NCI-H345 treated with DMSO at 0.1 percent for 48 hours (cell line): ENCODE measurements around the gene JAML.

ENCODE experiments used
- DNase-seq: peaks from one replicate; lab custom pipeline; 2025; ENCODE audit not compliant: unreplicated experiment; lab: John Stamatoyannopoulos, UW

The JAML gene

DNA sequence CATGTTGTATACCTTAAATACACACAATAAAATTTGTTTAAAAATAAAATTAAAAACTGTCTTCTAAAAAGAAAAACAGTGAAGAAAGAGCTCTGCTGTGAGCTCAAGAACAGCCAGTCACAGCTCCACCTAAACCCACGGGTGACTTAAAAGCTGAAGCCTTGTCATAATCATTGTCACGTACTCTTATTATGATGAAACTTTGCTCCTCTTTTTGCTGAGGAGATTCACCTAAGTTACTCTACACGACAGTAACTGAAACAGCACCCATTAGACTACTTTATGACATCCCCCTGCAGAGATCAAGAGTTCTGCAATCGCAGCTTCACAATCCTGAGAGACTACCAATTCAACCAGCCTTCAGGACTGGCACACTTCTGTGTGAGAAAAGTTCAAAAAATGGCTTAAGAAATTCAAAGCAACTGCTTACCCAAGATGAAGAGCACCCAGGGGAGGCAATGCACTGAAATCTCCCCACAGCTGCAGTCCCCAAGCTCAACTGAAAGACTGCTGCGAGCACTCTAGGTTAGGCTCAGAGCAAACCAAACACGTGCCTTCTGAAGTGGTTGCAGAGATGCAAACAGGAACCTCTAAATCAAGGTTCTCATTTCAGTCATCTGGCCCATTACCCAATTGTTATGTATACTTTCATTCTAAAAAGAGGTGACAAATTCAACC lies at the start of gene JAML:
Gene JAML, minus strand, starts transcription at position 501 of the 678 bp plus-strand sequence. CDS start 10,145 bp downstream, outside the sequence.
- no peak for DNase-seq

GRCh38 chr11:118274186-118274585 lies 49.4 kb upstream of the JAML start:
- DNase-seq: no peak

- DNase-seq: no peak
Measured at GRCh38 chr11:118272001-118272400, 47.2 kb upstream of the JAML start.

GRCh38 chr11:118267486-118267885 lies 42.7 kb upstream of the JAML start:
- no peak for DNase-seq

DNA sequence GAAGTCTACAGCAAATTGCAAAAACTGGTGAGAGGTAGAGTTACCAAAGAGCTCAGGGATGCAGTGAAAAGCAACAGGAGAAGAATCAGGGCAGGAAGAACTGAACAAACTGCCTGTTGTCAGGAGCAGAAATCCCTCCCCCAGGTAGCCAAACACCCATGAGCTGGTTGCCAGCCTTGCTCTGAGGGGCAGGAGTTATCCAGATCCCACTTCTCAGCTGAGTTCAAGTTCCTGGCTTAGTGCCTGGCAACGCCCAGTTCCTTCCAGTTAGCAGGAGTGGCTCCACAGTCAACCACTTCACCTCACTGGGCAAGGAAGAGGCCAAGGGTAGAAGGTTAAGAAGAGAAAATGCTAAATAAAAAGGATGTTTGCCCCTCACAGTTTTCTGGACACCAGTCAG lies 41.1 kb upstream of the JAML start:
- no peak for DNase-seq

DNA sequence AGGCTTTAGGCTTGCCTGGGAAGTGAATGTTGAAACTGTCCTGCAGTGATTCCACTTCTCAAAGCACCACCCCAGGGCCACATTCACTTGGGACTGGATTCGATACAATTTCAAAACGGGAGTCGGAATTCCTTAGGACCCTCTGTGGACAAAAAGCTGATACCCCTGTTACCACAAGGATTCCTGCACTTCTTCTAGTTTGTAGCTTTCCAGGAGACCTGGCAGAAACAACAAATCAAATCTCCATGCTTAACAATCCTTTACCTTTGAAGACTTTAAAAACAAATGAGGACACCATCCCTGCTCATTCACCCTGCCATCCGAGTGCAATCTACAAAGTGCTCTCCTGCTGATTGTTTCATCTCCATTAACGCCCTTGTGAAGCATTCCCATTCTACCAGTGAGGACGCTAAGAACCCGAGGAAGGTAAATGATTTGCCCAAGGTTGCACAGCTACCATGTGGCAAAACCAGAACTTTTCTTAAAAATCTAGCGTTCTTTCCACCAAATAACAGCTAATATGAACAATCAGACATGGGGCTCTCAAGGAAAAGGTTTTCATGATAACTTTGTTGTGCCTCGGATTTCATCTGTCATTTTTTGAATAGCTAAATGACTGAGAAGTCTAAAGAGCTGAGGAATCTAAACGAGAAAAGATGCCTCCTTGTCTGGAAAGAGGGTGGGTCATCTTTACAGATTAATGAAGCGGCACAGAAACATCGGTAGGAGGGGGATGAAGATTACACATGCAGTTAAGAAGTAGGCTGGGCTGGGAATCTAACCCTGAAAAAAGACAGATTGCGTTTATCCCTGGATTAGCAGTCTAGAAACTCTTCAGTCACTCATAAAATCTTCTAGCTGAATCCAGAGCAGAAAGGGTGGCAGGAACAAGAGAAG lies 40.0 kb upstream of the JAML start:
- DNase-seq: no peak

- no peak for DNase-seq
Measured at GRCh38 chr11:118263695-118264568, 39.1 kb upstream of the JAML start, which contains the start of gene MPZL2. Gene MPZL2 (minus strand): TSS chr11:118264297. CDS start chr11:118264153, 144 bp downstream.

GRCh38 chr11:118263112-118263511 lies 38.3 kb upstream of the JAML start:
- DNase-seq: no peak

DNA sequence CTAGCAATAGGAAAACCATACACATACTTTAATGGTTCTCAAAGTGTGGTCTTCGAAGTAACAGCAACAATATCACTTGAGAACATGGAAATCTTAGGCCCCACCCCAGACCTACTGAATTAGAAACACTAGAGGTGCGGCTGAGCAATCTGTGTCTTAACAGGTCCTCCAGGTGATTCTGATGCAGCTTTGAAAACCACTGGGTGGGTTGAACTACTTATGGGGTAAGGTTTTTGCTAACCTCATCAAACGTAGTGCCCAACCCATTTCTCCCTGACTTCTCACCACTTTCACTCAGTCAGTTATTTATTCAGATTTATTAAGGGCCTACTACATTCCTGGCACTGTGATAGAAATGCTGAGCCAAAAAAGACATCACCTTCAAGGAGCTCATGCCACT lies 35.5 kb upstream of the JAML start:
- no peak for DNase-seq

DNA sequence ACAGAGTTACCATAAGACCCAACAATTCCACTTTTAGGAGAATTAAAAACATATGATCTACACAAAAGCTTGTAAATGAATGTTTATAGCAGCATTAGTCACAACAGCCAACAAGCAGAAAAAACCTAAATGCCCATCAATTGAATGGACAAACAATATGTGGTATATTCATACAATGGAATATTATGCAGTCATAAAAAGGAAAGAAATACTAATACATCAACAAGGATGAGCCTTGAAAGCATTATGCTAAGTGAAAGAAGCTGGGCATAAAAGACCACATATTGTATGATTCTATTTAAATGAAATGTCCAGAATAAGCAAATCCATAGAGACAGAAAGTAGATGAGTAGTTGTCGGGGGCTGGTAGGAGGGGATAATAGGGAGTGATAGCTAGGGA lies 34.3 kb upstream of the JAML start:
- DNase-seq: no peak

DNA sequence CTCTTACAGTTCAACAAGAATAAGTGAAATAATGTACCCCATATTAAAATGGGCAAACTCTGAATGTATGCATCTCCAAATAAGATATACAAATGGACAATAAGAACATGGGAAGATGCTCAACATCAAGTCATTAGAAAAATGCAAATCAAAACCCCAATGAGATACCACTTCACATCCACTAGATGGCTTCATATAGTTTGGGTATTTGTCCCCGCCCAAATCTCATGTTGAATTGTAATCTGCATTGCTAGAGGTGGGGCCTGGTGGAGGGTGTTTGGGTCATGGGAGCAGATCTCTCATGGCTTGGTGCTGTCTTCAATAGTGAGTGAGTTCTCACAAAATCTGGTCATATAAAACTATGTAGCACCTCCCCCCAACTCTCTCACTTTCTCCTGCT lies 33.6 kb upstream of the JAML start:
- no peak for DNase-seq

DNA sequence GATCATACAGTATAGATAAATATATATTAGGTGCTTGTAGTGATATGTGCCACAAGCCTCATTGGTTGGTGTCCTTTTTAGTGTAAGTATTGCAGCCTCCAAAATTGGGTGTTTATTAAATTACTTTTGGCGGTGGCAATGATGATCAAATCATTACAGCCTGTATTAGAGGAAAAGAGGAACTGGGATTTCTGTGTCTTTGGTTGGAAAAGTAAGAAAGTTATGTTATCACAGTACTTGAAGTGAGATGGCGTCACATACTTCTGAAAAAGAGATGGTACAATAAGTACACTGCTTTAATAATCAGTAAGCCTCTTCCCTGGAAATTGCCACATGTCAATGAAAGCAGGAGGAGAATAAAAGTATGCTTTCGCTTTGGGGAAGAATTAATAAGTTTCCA lies 27.9 kb upstream of the JAML start:
- DNase-seq: no peak

GRCh38 chr11:118251858-118252652 lies 27.2 kb upstream of the JAML start, which contains the start of gene MPZL3:
Gene MPZL3 (minus strand): TSS chr11:118252365. CDS start chr11:118252294, 71 bp downstream.
- DNase-seq: peak; percentile 94

DNA sequence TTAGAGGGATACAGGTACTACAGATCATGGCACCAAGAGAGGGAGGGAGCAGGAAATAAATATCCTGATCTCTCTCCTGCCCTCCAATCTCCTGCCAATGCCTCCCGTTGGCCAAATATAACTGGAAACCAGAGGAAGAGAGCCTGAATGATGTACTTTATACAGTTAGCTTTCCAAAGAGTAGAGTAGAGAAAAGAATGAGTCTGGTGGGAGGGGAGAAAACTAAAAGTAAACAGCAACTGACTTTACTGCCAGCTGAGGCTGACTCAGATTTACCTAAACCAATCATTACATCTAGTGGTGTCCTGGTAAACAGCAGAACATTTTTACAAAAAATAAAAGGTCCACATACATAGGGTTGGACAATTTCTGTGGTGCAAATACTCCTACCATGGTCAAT lies 22.2 kb upstream of the JAML start:
- DNase-seq: no peak

- DNase-seq: no peak
Measured at GRCh38 chr11:118245936-118246562, 21.2 kb upstream of the JAML start.

- DNase-seq: no peak
Measured at GRCh38 chr11:118243993-118244762, 19.4 kb upstream of the JAML start.

DNA sequence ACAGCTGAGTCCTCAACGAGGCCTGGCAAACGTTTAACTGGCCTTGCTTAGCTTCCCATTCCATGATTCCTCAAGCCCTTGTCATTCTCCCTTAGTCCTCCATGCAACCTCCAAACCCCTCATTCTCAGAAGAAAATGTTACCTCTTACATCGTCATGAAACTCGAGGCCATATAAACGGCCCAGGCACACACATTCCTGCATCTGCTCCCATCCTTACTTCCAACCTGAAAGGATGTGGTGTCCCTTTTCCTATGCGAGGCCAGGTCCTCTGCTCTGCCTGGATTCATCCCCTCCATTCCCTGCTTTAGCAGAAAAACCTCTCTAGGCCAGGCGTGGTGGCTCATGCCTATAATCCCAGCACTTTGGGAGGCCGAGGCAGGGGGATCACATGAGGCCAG lies 18.4 kb upstream of the JAML start:
- no peak for DNase-seq

- DNase-seq: no peak
Measured at GRCh38 chr11:118241764-118242098, 16.9 kb upstream of the JAML start.
